Nephron progenitor cell (in vitro differentiated cells): ENCODE results near the gene POGZ.

Source experiments
- DNase-seq: peaks from one replicate; pipeline ENCODE4 v3.0.0; 2021
- H3K27ac Mint-ChIP-seq: 2 replicates; pipeline ENCODE4 v1.8.0; 2021; ENCODE audit warnings: mild to moderate bottlenecking, moderate library complexity, mixed read lengths
- H3K27me3 Mint-ChIP-seq: 2 replicates; pipeline ENCODE4 v1.8.0; 2021; ENCODE audit warnings: mild to moderate bottlenecking, low read depth, mixed read lengths; ENCODE audit not compliant: poor library complexity
- H3K36me3 Mint-ChIP-seq: 2 replicates; pipeline ENCODE4 v1.8.0; 2021; ENCODE audit warnings: low read depth, mixed read lengths
- H3K4me1 Mint-ChIP-seq: 2 replicates; pipeline ENCODE4 v1.8.0; 2021; ENCODE audit warnings: mixed read lengths
- H3K4me3 Mint-ChIP-seq: 2 replicates; pipeline ENCODE4 v1.8.0; 2021; ENCODE audit warnings: mild to moderate bottlenecking, moderate library complexity, mixed read lengths
- H3K9me3 Mint-ChIP-seq: 2 replicates; pipeline ENCODE4 v1.8.0; 2021; ENCODE audit warnings: mild to moderate bottlenecking, moderate library complexity, mixed read lengths
- CTCF ChIP-seq: fragments of 200-600 bp; sonication (generic); IDR thresholded peaks from 2 replicates; pipeline ENCODE4 v1.5.0; 2021; ENCODE audit warnings: antibody characterized with exemption

POGZ gene

GRCh38 chr1:151495316-151495715, 36.0 kb upstream of the POGZ start:
- Mint-ChIP-seq H3K9me3 (no peaks in the 10 kb centered on the region), H3K4me1 (peaks cover 8% of the 10 kb centered on the region), H3K27me3 (peaks cover 26% of the 10 kb centered on the region), H3K27ac (peak overlapping the region; percentile 81), H3K4me3 (no peak overlapping the region), H3K36me3 (no peaks in the 10 kb centered on the region)
- DNase-seq, result no peak
- TF ChIP-seq CTCF, result no peak

- peaks cover 8% of the 10 kb centered on the region for H3K4me1 Mint-ChIP-seq
- DNase-seq, result no peak
- no peaks in the 10 kb centered on the region for H3K9me3 Mint-ChIP-seq
- no peak overlapping the region for H3K27ac Mint-ChIP-seq
- H3K4me3 Mint-ChIP-seq, result no peak overlapping the region
- TF ChIP-seq CTCF, result no peak
- peaks cover 23% of the 10 kb centered on the region for H3K27me3 Mint-ChIP-seq
- no peaks in the 10 kb centered on the region for H3K36me3 Mint-ChIP-seq
Observed at GRCh38 chr1:151494741-151495281, 35.5 kb upstream of the POGZ start.

- TF ChIP-seq CTCF, result no peak
- no peak overlapping the region for H3K4me3 Mint-ChIP-seq
- H3K27ac Mint-ChIP-seq, result no peak overlapping the region
- peaks cover 8% of the 10 kb centered on the region for H3K4me1 Mint-ChIP-seq
- H3K36me3 Mint-ChIP-seq, result no peaks in the 10 kb centered on the region
- no peaks in the 10 kb centered on the region for H3K9me3 Mint-ChIP-seq
- DNase-seq, result no peak
- H3K27me3 Mint-ChIP-seq, result peaks cover 19% of the 10 kb centered on the region
Observed at GRCh38 chr1:151493042-151493441, 33.7 kb upstream of the POGZ start.

GRCh38 chr1:151492120-151492519, 32.8 kb upstream of the POGZ start:
- Mint-ChIP-seq H3K9me3 (no peaks in the 10 kb centered on the region), H3K36me3 (no peaks in the 10 kb centered on the region), H3K27ac (no peak overlapping the region), H3K4me1 (peaks cover 8% of the 10 kb centered on the region), H3K27me3 (peaks cover 23% of the 10 kb centered on the region), H3K4me3 (no peak overlapping the region)
- no peak for DNase-seq
- no peak for TF ChIP-seq CTCF

- Mint-ChIP-seq H3K9me3 (no peaks in the 10 kb centered on the region), H3K27ac (peak overlapping the region; percentile 10), H3K4me3 (no peak overlapping the region)
Observed at GRCh38 chr1:151491641-151492040, 32.3 kb upstream of the POGZ start.

More at GRCh38 chr1:151491641-151492040, 32.3 kb upstream of the POGZ start:
- Mint-ChIP-seq H3K36me3 (no peaks in the 10 kb centered on the region), H3K4me1 (peaks cover 8% of the 10 kb centered on the region), H3K27me3 (peaks cover 23% of the 10 kb centered on the region)
- no peak for TF ChIP-seq CTCF
- no peak for DNase-seq
